NT2/D1 (cell line): ENCODE measurements around the gene SLC41A3.

Experiments used
- YY1 ChIP-seq: IDR thresholded peaks from 2 replicates; pipeline ENCODE4 v1.6.1; 2011; ENCODE audit not compliant: insufficient read length, insufficient read depth
- ZNF274 ChIP-seq: IDR thresholded peaks from 2 replicates; pipeline ENCODE4 v1.6.1; 2011; ENCODE audit warnings: mild to moderate bottlenecking, low read depth, low read length

DNA sequence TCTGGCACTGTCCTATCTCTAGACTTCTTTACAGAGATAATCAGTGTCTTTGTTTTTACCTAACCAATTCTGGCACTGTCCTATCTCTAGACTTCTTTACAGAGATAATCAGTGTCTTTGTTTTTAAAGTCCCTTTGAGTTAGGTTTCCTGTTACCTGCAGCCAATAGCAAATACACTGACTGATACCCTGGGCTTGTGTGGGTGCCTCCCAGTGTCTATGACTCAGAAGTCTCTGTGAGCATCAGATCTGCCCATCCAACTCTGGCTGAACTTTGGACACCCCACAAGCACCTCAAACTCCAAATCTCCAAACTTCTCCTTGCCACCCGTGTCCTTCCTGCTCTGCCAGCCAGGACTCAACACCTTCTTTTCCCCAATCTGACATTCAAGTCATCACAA, 30.4 kb downstream of the SLC41A3 start:
- TF ChIP-seq YY1 (no peak), ZNF274 (no peak)
